HepG2 (cell line): ENCODE results near the gene SNX7. TPM values are rescaled to one million over a fixed set of nuclear protein-coding genes. Genes with fewer than 3 reads are reported as not detected.

Experiments used
- ERF ChIP-seq: IDR thresholded peaks from 2 replicates; pipeline ENCODE4 v1.6.1; 2018; ENCODE audit warnings: missing biosample characterization, missing genetic modification reagents
- HDAC2 ChIP-seq: sonication (generic); formaldehyde crosslinking; IDR thresholded peaks from 2 replicates; pipeline ENCODE4 v1.4.0; 2020; ENCODE audit warnings: missing genetic modification reagents
- KDM3A ChIP-seq: IDR thresholded peaks from 2 replicates; pipeline ENCODE4 v1.6.1; 2018; ENCODE audit warnings: low read depth, missing compliant biosample characterization
- KMT2B ChIP-seq: IDR thresholded peaks from 2 replicates; pipeline ENCODE4 v1.6.1; 2016; ENCODE audit warnings: missing genetic modification reagents, missing compliant biosample characterization
- POLR2AphosphoS5 ChIP-seq: IDR thresholded peaks from 2 replicates; pipeline ENCODE4 v1.6.1; 2012; ENCODE audit warnings: low read depth, low read length
- RBM39 ChIP-seq: fragments of 200-400 bp; formaldehyde crosslinking; IDR thresholded peaks from one replicate; pipeline ENCODE4 v1.6.1; 2018; ENCODE audit warnings: antibody characterized with exemption, mild to moderate bottlenecking, low read depth, low read length; ENCODE audit not compliant: poor library complexity, severe bottlenecking
- SMAD1 ChIP-seq: sonication (generic); formaldehyde crosslinking; IDR thresholded peaks from 2 replicates; pipeline ENCODE4 v1.4.0; 2020; ENCODE audit warnings: missing genetic modification reagents, low read depth, mild to moderate bottlenecking, borderline replicate concordance
- SOX6 ChIP-seq, 2 experiments: fragments of 450-650 bp in 1 of 2; sonication (generic) in 1 of 2; formaldehyde crosslinking in 1 of 2; IDR thresholded peaks; 2 replicates each; pipeline versions ENCODE4 v1.4.0 to v1.6.1; 2017 to 2020; ENCODE audit warnings: antibody characterized with exemption in 1 of 2, mild to moderate bottlenecking in 1 of 2, missing genetic modification reagents in 1 of 2
- STAT5B ChIP-seq: sonication (generic); formaldehyde crosslinking; IDR thresholded peaks from 2 replicates; pipeline ENCODE4 v1.4.0; 2020; ENCODE audit warnings: missing genetic modification reagents
- TBL1XR1 ChIP-seq: fragments of 150-350 bp; IDR thresholded peaks from 2 replicates; pipeline ENCODE4 v1.6.1; 2014; ENCODE audit warnings: borderline replicate concordance, low read length; ENCODE audit not compliant: partially characterized antibody
- THAP7 ChIP-seq: sonication (generic); formaldehyde crosslinking; IDR thresholded peaks from 2 replicates; pipeline ENCODE4 v1.8.1; 2023; ENCODE audit warnings: mild to moderate bottlenecking, missing genetic modification reagents
- TRAFD1 ChIP-seq: sonication (generic); formaldehyde crosslinking; IDR thresholded peaks from 2 replicates; pipeline ENCODE4 v1.5.1; 2020; ENCODE audit warnings: missing genetic modification reagents, mild to moderate bottlenecking, borderline replicate concordance
- ZNF274 ChIP-seq: sonication (generic); formaldehyde crosslinking; IDR thresholded peaks from 2 replicates; pipeline ENCODE4 v1.5.1; 2020; ENCODE audit warnings: mild to moderate bottlenecking, missing genetic modification reagents
- ZNF709 ChIP-seq: sonication (generic); formaldehyde crosslinking; IDR thresholded peaks from 2 replicates; pipeline ENCODE4 v1.5.0; 2020; ENCODE audit warnings: mild to moderate bottlenecking, missing genetic modification reagents
- ZNF747 ChIP-seq: sonication (generic); formaldehyde crosslinking; IDR thresholded peaks from 2 replicates; pipeline ENCODE4 v1.8.1; 2023; ENCODE audit warnings: missing genetic modification reagents, mild to moderate bottlenecking, borderline replicate concordance
- ZNF773 ChIP-seq: sonication (generic); formaldehyde crosslinking; IDR thresholded peaks from 2 replicates; pipeline ENCODE4 v1.4.0; 2020; ENCODE audit warnings: missing genetic modification reagents, borderline replicate concordance
- ZNF777 ChIP-seq: sonication (generic); formaldehyde crosslinking; IDR thresholded peaks from 2 replicates; pipeline ENCODE4 v1.4.0; 2020; ENCODE audit warnings: missing genetic modification reagents
- polyA plus RNA-seq, 8 experiments: library from polyadenylated mRNA; depleted of rRNA in 3 of 8; stranded (reverse) in 7 of 8; unstranded in 1 of 8; fragments of >200 nt; fragmentation: Illumina TruSeq in 4 of 8; extraction: Trizol in 4 of 8; gene quantifications; 2 replicates each; pipeline versions ENCODE4 v1.2.1 to v1.2.3, GENCODE V29; 2011 to 2016; ENCODE audit warnings: low read depth in 4 of 8, missing spikeins in 1 of 8, mixed read lengths in 1 of 8; ENCODE audit not compliant: insufficient read depth in 1 of 8
- total RNA-seq, 5 experiments: library from RNA; depleted of rRNA; stranded (reverse); fragments of >200 nt; fragmentation: Illumina TruSeq; extraction: Trizol; gene quantifications; 2 replicates each; pipeline ENCODE4 v1.2.3, GENCODE V29; 2016; ENCODE audit warnings: low read depth in 1 of 5
- TF ChIP-seq, protein P1 (sequence below): sonication (generic); formaldehyde crosslinking; conservative IDR thresholded peaks from 2 replicates; pipeline ENCODE4 v1.5.0; 2020; ENCODE audit warnings: missing genetic modification reagents
- TF ChIP-seq, protein P2 (sequence below): sonication (generic); formaldehyde crosslinking; IDR thresholded peaks from 2 replicates; pipeline ENCODE4 v1.4.0; 2020; ENCODE audit warnings: missing genetic modification reagents, borderline replicate concordance

Gene SNX7
- total and polyA plus RNA-seq, 2 of the 13 experiments (the other 11 are each of a cell fraction or from before 2014, with no cell fraction given) = 14.3 to 33.5 TPM

DNA sequence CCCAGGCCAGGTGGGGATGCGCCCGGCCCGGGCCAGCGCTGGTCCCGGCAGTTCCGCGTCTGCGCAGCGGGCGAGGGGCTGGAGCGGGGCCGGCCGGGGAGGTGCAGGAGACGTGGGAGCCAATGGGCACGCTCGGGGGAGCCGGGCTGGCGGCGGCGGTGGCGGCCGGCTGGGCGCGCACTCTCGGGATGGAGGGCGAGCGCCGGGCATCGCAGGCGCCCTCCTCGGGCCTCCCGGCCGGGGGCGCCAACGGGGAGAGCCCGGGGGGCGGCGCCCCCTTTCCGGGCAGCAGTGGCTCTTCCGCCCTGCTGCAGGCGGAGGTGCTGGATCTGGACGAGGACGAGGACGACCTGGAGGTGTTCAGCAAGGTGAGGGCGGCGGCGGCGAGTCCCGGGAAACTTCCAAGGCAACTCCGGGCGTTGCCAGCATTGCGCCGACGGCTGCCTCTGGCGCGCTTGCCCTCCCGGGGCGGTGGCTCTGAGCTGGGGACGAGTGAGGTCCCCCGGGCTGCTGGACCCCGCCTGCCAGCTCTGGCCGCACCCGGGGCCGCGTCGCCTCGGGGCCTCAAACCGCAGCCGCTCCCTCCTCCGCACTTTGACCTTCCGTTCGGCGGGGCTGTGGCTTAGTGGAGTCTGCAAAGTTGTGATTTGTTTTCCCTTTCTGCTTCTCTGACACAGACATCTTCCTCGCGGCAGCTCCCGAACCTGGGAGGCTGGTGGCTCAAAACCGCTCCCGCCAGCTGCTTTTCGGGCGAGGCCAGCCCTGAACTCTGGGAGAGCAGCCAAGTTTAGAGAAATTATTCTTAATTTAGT lies at the start of gene SNX7 (continued):
- TF ChIP-seq TRAFD1 (CRISPR knock-in tag) (no peak), HDAC2 (peak; percentile 49; the same call in 1 of the 2 replicates), KMT2B (CRISPR knock-in tag) (peak; percentile 62), SMAD1 (CRISPR knock-in tag) (no peak), ZNF747 (CRISPR knock-in tag) (no peak; the same call in 1 of the 2 replicates), ZNF777 (CRISPR knock-in tag) (peak; percentile 70; the same call in 1 of the 2 replicates), RBM39 (peak; percentile 59), ERF (CRISPR knock-in tag) (peak; percentile 55), KDM3A (CRISPR knock-in tag) (peak; percentile 46; the same call in 1 of the 2 replicates), TBL1XR1 (no peak), SOX6 (IDR thresholded peaks at IDR 0.05) (no peak), SOX6 (CRISPR knock-in tag; IDR thresholded peaks at IDR 0.05) (peak; percentile 57; the same call in 1 of the 2 replicates), THAP7 (0 out of 2 replicates have a peak, but pooled peaks have one; percentile 46), ZNF709 (CRISPR knock-in tag) (peak; percentile 82; the same call in 1 of the 2 replicates), POLR2AphosphoS5 (peak; percentile 47; the same call in 1 of the 2 replicates), ZNF274 (CRISPR knock-in tag) (0 out of 2 replicates have a peak, but pooled peaks have one; percentile 33), ZNF773 (CRISPR knock-in tag) (no peak), STAT5B (0 out of 2 replicates have a peak, but pooled peaks have one; percentile 56)
- TF ChIP-seq, protein P1, sequence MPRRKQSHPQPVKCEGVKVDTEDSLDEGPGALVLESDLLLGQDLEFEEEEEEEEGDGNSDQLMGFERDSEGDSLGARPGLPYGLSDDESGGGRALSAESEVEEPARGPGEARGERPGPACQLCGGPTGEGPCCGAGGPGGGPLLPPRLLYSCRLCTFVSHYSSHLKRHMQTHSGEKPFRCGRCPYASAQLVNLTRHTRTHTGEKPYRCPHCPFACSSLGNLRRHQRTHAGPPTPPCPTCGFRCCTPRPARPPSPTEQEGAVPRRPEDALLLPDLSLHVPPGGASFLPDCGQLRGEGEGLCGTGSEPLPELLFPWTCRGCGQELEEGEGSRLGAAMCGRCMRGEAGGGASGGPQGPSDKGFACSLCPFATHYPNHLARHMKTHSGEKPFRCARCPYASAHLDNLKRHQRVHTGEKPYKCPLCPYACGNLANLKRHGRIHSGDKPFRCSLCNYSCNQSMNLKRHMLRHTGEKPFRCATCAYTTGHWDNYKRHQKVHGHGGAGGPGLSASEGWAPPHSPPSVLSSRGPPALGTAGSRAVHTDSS (CRISPR knock-in tag) = no peak
- TF ChIP-seq, protein P2, sequence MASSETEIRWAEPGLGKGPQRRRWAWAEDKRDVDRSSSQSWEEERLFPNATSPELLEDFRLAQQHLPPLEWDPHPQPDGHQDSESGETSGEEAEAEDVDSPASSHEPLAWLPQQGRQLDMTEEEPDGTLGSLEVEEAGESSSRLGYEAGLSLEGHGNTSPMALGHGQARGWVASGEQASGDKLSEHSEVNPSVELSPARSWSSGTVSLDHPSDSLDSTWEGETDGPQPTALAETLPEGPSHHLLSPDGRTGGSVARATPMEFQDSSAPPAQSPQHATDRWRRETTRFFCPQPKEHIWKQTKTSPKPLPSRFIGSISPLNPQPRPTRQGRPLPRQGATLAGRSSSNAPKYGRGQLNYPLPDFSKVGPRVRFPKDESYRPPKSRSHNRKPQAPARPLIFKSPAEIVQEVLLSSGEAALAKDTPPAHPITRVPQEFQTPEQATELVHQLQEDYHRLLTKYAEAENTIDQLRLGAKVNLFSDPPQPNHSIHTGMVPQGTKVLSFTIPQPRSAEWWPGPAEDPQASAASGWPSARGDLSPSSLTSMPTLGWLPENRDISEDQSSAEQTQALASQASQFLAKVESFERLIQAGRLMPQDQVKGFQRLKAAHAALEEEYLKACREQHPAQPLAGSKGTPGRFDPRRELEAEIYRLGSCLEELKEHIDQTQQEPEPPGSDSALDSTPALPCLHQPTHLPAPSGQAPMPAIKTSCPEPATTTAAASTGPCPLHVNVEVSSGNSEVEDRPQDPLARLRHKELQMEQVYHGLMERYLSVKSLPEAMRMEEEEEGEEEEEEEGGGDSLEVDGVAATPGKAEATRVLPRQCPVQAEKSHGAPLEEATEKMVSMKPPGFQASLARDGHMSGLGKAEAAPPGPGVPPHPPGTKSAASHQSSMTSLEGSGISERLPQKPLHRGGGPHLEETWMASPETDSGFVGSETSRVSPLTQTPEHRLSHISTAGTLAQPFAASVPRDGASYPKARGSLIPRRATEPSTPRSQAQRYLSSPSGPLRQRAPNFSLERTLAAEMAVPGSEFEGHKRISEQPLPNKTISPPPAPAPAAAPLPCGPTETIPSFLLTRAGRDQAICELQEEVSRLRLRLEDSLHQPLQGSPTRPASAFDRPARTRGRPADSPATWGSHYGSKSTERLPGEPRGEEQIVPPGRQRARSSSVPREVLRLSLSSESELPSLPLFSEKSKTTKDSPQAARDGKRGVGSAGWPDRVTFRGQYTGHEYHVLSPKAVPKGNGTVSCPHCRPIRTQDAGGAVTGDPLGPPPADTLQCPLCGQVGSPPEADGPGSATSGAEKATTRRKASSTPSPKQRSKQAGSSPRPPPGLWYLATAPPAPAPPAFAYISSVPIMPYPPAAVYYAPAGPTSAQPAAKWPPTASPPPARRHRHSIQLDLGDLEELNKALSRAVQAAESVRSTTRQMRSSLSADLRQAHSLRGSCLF (CRISPR knock-in tag) = no peak
